Embryonic facial prominence (tissue), 1 donor: ENCODE measurements around the gene LMAN2.
"Not testable (repeated sequence)": the region's sequence is repeated elsewhere in the genome, so short reads cannot be mapped to it uniquely, and the experiment has no call there.

Experiments used
- DNase-seq: peaks from one replicate; pipeline ENCODE4 v3.0.0-alpha.2; 2016; ENCODE audit errors: extremely low spot score

Gene LMAN2

GRCh38 chr5:177349762-177350161 lies 1.7 kb downstream of the LMAN2 start:
- DNase-seq, result no peak

- DNase-seq, result no peak
Measured at GRCh38 chr5:177349362-177349647, 2.2 kb downstream of the LMAN2 start.

- DNase-seq, result no peak
Measured at GRCh38 chr5:177347699-177348098, 3.8 kb downstream of the LMAN2 start.

GRCh38 chr5:177346820-177347219 lies 4.6 kb downstream of the LMAN2 start:
- no peak for DNase-seq

GRCh38 chr5:177344891-177345290 lies 6.6 kb downstream of the LMAN2 start:
- no peak for DNase-seq

- no peak for DNase-seq
Measured at GRCh38 chr5:177343777-177344176, 7.7 kb downstream of the LMAN2 start.

GRCh38 chr5:177343000-177343399 lies 8.5 kb downstream of the LMAN2 start:
- DNase-seq, result not testable (repeated sequence)

GRCh38 chr5:177339107-177339638 lies 12.3 kb downstream of the LMAN2 start:
- no peak for DNase-seq

GRCh38 chr5:177338251-177339106 lies 13.0 kb downstream of the LMAN2 start:
- no peak for DNase-seq

GRCh38 chr5:177336603-177337494 lies 14.6 kb downstream of the LMAN2 start:
- no peak for DNase-seq

GRCh38 chr5:177336112-177336511 lies 15.4 kb downstream of the LMAN2 start:
- DNase-seq, result no peak

- DNase-seq, result no peak
Measured at GRCh38 chr5:177335701-177336065, 15.8 kb downstream of the LMAN2 start.

- no peak for DNase-seq
Measured at GRCh38 chr5:177334781-177335700, 16.4 kb downstream of the LMAN2 start.

GRCh38 chr5:177334155-177334551 lies 17.3 kb downstream of the LMAN2 start:
- DNase-seq, result no peak

- no peak for DNase-seq
Measured at GRCh38 chr5:177333420-177334154, 17.9 kb downstream of the LMAN2 start.

- no peak for DNase-seq
Measured at GRCh38 chr5:177332896-177333260, 18.6 kb downstream of the LMAN2 start.

GRCh38 chr5:177332031-177332895 lies 19.2 kb downstream of the LMAN2 start:
- DNase-seq, result no peak

- DNase-seq, result no peak
Measured at GRCh38 chr5:177330991-177331842, 20.3 kb downstream of the LMAN2 start.

- DNase-seq, result no peak
Measured at GRCh38 chr5:177329883-177330282, 21.6 kb downstream of the LMAN2 start.
